NOMO-1 treated with DMSO at 0.1 percent for 48 hours (cell line): ENCODE measurements around the gene PREX1.
A peak's percentile ranks its signal among the peaks of the same experiment; 100 is the strongest.

Source experiments
- DNase-seq: peaks from one replicate; lab custom pipeline; 2025; ENCODE audit not compliant: unreplicated experiment; lab: John Stamatoyannopoulos, UW

The PREX1 gene

GRCh38 chr20:48644286-48644828 lies 183.4 kb downstream of the PREX1 start:
- DNase-seq: no peak

- DNase-seq: no peak
Observed at GRCh38 chr20:48642105-48642880, 185.5 kb downstream of the PREX1 start.

GRCh38 chr20:48640871-48641270 lies 186.9 kb downstream of the PREX1 start:
- no peak for DNase-seq

GRCh38 chr20:48639899-48640298 lies 187.9 kb downstream of the PREX1 start:
- DNase-seq: no peak

GRCh38 chr20:48638546-48638945 lies 189.3 kb downstream of the PREX1 start:
- DNase-seq: no peak

GRCh38 chr20:48637461-48637860 lies 190.3 kb downstream of the PREX1 start:
- DNase-seq: no peak

GRCh38 chr20:48636301-48636700 lies 191.5 kb downstream of the PREX1 start:
- DNase-seq: no peak

- peak; percentile 17 for DNase-seq
Observed at GRCh38 chr20:48635791-48636267, 192.0 kb downstream of the PREX1 start.

GRCh38 chr20:48635361-48635760 lies 192.4 kb downstream of the PREX1 start:
- DNase-seq: no peak

GRCh38 chr20:48634641-48635040 lies 193.2 kb downstream of the PREX1 start:
- DNase-seq: no peak

- no peak for DNase-seq
Observed at GRCh38 chr20:48633620-48634257, 194.1 kb downstream of the PREX1 start.

GRCh38 chr20:48632825-48633619 lies 194.8 kb downstream of the PREX1 start:
- no peak for DNase-seq

- DNase-seq: peak; percentile 2
Observed at GRCh38 chr20:48632017-48632824, 195.6 kb downstream of the PREX1 start.

- DNase-seq: no peak
Observed at GRCh38 chr20:48631114-48632016, 196.4 kb downstream of the PREX1 start.

GRCh38 chr20:48630342-48631075 lies 197.3 kb downstream of the PREX1 start:
- DNase-seq: no peak

- no peak for DNase-seq
Observed at GRCh38 chr20:48629960-48630315, 197.9 kb downstream of the PREX1 start.

- DNase-seq: no peak
Observed at GRCh38 chr20:48629069-48629959, 198.5 kb downstream of the PREX1 start.

GRCh38 chr20:48627737-48628128 lies 200.1 kb downstream of the PREX1 start:
- DNase-seq: no peak
